Measurements from ENCODE around the gene OPRM1.
"Not testable (repeated sequence)": the region's sequence is repeated elsewhere in the genome, so short reads cannot be mapped to it uniquely, and the experiment has no call there.

The OPRM1 gene

DNA sequence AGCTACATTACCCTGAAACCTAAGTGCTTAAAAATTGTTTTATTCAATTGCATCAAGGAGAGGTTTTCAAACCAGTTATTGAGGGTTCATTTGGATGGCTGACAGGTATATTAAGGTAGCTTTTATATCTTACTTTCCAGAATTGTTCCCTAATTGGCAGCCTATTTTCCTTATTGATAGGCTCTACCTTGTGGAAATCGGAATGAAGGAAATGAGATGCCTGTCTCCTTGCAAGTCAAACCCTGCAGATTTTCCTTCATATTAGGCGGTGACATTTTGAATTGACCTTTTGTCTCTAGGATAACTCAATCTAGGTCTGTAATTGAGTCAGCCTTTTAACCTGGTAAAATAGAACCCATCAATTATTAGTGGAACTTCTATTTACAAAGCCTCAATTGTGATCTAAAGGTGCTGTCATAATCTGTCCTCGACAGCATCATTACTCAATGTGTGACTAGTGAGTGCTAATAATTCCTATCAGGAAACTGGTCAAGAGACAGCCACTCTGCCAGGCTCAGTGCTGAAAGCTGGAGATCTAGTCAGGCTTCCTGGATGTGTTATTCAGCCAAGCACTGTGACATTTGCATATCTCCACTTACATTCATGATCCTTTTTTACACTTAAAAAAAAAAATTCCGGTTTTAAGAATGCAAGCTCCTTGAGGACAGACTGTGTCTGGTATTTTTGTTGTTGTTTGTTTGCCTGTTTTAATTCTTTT, 20.1 kb downstream of the OPRM1 start:
- Mint-ChIP-seq H3K36me3 (ENCODE audit: low read depth) (no peaks in the 10 kb centered on the region), H3K9me3 (no peaks in the 10 kb centered on the region), H3K27ac (no peak overlapping the region), H3K27me3 (peaks cover 7% of the 10 kb centered on the region), H3K4me3 (no peak overlapping the region), H3K4me1 (ENCODE audit: low read depth) (no peaks in the 10 kb centered on the region)
- no peak for DNase-seq

DNA sequence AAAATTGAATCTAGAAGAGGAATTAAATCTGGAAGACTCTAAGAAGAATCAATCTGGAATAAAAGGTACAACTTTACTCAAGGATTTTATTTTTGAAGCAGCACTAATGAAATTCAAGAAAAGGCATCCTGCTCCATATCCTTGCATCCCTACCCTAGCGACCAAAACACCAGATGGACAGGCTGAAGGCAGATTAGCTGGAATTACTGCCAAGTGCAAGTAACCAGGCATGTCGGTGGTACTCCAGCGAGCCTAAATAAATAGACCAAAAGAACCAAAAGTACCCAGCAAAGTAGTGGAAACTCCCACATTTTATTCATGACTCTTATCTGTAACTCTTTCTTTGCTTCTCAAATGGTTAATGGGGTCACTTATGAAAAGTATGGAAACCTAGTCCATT, 21.0 kb downstream of the OPRM1 start:
- no peak overlapping the region for H3K27ac Mint-ChIP-seq
- H3K36me3 Mint-ChIP-seq (ENCODE audit: low read depth) = no peaks in the 10 kb centered on the region
- no peaks in the 10 kb centered on the region for H3K4me1 Mint-ChIP-seq (ENCODE audit: low read depth)
- peaks cover 7% of the 10 kb centered on the region for H3K27me3 Mint-ChIP-seq
- H3K4me3 Mint-ChIP-seq = no peak overlapping the region
- DNase-seq = no peak
- no peaks in the 10 kb centered on the region for H3K9me3 Mint-ChIP-seq

DNA sequence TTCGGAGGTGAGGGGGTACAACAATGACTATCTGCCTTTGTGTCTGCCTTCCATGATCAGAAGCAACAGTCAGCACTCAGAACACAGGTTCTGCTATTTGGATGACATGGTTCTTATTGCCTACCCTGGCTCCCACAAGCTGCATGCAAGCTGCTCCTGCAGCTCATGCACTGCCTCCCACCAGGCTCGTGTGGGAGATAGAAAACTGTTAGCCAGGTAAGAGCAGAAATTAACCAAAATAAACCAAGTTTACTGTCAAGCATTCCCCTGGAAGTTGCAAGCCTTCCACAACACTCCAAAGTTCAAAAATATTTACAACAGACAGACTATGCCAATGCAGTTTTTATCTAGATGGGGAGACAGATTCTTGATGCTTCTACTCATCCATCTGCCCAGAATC, 31.0 kb downstream of the OPRM1 start:
- Mint-ChIP-seq H3K27ac (no peak overlapping the region), H3K4me1 (ENCODE audit: low read depth) (no peaks in the 10 kb centered on the region), H3K9me3 (no peaks in the 10 kb centered on the region), H3K36me3 (ENCODE audit: low read depth) (no peaks in the 10 kb centered on the region), H3K4me3 (no peak overlapping the region), H3K27me3 (peaks cover 35% of the 10 kb centered on the region)
- no peak for DNase-seq

DNA sequence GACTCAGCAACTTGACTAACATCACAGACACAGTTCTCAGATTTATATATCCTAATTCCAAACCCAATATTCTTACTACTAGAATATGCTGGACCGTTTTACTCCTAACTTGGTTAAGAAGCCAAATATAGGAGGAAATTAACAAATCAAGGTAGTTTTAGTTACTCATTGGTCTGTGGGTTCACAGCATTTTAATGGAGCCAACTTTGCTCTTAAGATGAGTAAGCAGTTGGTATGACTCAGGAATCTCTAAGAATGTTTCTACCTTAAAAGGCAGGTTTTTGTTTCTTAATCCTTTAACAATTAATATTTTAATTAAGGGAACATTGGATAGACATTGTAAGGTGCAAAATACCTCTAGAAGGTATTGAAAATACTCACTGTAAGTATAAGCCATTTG, 31.6 kb downstream of the OPRM1 start:
- no peaks in the 10 kb centered on the region for H3K36me3 Mint-ChIP-seq (ENCODE audit: low read depth)
- no peaks in the 10 kb centered on the region for H3K9me3 Mint-ChIP-seq
- H3K4me3 Mint-ChIP-seq = no peak overlapping the region
- H3K27ac Mint-ChIP-seq = no peak overlapping the region
- no peaks in the 10 kb centered on the region for H3K4me1 Mint-ChIP-seq (ENCODE audit: low read depth)
- H3K27me3 Mint-ChIP-seq = peaks cover 36% of the 10 kb centered on the region
- DNase-seq = no peak

DNA sequence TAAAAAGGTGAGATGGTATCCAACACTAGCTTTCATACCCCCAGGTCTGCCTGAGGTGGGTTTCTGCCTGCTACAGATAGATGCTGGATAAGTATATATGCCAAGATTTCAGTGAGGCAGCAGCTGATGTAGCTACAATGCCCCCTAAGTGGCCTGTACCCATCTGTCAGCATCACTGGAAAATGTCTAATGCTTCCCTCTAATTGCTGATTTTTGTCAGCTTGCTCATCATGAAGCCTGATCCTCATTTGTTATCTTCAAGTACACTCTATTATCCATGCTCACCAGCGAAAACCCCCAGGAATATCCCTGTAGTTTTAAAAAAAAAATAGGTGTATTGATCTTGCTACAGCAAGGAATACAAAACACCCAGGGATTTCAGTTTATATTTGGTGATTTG, 32.2 kb downstream of the OPRM1 start:
- H3K27ac Mint-ChIP-seq = no peak overlapping the region
- no peak for DNase-seq
- no peaks in the 10 kb centered on the region for H3K4me1 Mint-ChIP-seq (ENCODE audit: low read depth)
- H3K27me3 Mint-ChIP-seq = peaks cover 36% of the 10 kb centered on the region
- no peaks in the 10 kb centered on the region for H3K36me3 Mint-ChIP-seq (ENCODE audit: low read depth)
- no peak overlapping the region for H3K4me3 Mint-ChIP-seq
- H3K9me3 Mint-ChIP-seq = no peaks in the 10 kb centered on the region

DNA sequence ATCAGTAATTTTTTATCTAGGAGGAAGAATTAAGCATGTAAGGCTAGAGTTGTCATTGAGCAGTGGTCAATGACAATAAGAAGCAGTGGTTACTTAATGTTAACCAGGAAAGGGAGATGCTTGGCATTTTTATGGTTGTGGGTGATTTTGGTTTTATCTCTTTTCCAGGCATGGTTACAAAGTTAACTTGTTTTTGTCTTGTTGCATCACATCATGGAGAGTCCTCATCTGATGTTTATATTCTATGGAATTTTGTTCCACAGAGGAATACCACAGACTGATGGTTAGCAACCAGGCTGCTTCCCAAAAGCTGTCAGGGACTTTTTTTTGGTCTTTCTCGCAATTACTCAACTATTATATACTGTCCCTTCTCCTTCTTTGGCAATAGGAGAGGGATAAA, 32.7 kb downstream of the OPRM1 start:
- Mint-ChIP-seq H3K9me3 (no peaks in the 10 kb centered on the region), H3K4me1 (ENCODE audit: low read depth) (no peaks in the 10 kb centered on the region), H3K27ac (no peak overlapping the region), H3K27me3 (peaks cover 40% of the 10 kb centered on the region), H3K36me3 (ENCODE audit: low read depth) (no peaks in the 10 kb centered on the region), H3K4me3 (no peak overlapping the region)
- DNase-seq = no peak

DNA sequence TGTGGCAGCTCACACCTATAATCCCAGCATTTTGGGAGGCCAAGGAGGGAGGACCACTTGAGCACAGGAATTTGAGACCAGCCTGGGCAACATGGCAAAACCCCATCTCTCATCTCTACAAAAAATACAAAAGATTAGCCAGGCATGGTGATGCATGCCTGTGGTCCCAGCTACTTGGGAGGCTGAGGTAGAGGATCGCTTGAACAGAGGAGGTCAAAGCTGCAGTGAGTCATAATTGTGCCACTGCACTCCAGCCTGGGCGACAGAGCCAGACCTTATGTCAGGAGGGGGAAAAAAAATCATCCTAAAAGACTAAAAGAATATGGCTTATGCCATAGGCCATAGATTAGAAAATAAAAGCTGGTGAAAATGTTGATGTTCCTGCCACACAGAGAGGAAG, 39.6 kb downstream of the OPRM1 start:
- not testable (repeated sequence) for H3K4me1 Mint-ChIP-seq (ENCODE audit: low read depth); H3K27ac Mint-ChIP-seq; H3K4me3 Mint-ChIP-seq; DNase-seq; H3K9me3 Mint-ChIP-seq; H3K36me3 Mint-ChIP-seq (ENCODE audit: low read depth)
- peaks cover 15% of the 10 kb centered on the region for H3K27me3 Mint-ChIP-seq

DNA sequence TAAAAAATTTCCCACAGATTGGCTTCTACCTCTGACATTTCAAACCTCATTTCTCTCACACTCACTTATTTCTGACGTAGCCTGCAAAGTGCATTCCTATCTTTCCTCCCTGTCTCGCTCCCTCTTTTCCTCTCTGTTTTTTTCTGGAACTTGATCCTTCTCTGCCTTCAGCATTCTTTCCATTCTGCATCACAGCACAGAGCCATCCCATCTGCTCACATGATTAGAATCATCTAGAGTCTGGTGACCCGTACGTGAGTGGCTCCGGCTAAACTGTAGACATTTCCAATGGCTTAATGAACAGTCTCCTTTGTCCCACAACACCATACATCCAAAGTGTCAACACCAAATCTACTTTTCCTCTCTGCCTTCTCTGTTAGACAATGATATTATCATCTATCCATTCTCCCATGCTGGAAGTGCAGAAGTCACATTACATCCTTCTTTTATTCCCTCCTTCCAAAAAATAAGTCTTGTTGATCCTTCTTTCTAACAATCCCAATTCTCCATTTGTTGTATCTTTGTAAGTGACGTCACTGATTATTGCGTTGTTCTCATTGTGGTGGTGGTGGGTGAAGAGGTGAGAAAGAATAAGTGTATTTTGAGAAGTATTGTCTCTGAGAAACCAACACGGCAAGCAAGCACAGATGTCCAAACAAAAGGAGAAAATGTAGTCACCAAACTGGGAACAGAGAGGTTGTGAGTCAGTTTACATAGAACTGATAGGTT, 41.6 kb downstream of the OPRM1 start:
- Mint-ChIP-seq H3K4me1 (ENCODE audit: low read depth) (no peaks in the 10 kb centered on the region), H3K27me3 (peaks cover 12% of the 10 kb centered on the region), H3K36me3 (ENCODE audit: low read depth) (no peaks in the 10 kb centered on the region), H3K9me3 (no peaks in the 10 kb centered on the region), H3K27ac (no peak overlapping the region), H3K4me3 (no peak overlapping the region)
- no peak for DNase-seq

DNA sequence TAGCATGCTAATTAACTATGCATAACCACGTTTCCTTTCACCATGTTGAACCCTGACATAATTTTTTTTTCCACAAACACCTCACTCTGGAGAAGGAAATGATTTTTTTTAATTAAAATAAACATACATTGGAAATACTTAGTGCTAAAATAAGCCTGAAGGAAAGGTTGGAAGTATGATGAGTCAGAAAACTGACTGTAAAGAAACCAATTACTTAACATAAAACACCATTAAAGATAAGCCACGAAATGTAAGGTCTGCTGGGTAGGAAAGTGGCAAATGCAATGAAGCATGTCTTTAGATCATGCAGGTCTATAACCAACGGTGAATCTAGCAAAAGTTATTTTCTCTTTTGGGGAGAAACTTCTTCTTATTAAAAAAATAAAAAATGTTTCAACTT, 47.5 kb downstream of the OPRM1 start:
- H3K4me1 Mint-ChIP-seq (ENCODE audit: low read depth) = no peaks in the 10 kb centered on the region
- H3K36me3 Mint-ChIP-seq (ENCODE audit: low read depth) = no peaks in the 10 kb centered on the region
- no peak overlapping the region for H3K27ac Mint-ChIP-seq
- no peak overlapping the region for H3K4me3 Mint-ChIP-seq
- DNase-seq = no peak
- no peaks in the 10 kb centered on the region for H3K9me3 Mint-ChIP-seq
- H3K27me3 Mint-ChIP-seq = no peaks in the 10 kb centered on the region

DNA sequence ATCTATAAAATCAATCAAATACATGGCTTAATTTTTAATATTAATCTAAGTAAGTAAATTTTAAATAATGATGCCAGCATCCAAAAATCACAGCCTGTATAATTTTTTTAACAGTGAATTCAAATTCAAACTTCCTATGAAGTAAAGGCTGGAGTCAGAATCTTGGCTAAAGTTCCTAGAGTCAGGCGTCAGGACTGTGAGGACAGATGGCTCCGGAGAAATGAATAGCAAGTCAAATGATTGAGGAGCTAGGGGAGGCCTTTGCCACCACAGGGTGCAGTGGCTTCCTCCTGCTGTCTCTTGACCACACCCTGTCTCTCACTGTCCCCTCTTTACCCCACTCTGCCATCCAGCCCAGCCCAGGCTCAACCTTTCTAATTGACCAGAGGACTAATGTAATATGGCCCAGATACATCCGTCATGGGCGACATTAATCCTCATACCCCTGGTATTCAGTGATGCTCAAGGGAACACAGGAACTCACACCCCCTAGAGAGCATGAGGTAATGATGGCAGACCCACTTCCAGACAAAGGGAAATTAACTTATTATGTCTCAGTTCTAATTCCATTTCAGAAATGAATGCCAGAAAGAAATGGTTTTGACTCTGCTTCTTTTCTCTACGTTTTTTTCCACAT, 53.4 kb downstream of the OPRM1 start:
- Mint-ChIP-seq H3K4me3 (no peak overlapping the region), H3K4me1 (ENCODE audit: low read depth) (no peaks in the 10 kb centered on the region), H3K36me3 (ENCODE audit: low read depth) (no peaks in the 10 kb centered on the region), H3K27me3 (peaks cover 2% of the 10 kb centered on the region), H3K9me3 (no peaks in the 10 kb centered on the region), H3K27ac (no peak overlapping the region)
- DNase-seq = no peak

DNA sequence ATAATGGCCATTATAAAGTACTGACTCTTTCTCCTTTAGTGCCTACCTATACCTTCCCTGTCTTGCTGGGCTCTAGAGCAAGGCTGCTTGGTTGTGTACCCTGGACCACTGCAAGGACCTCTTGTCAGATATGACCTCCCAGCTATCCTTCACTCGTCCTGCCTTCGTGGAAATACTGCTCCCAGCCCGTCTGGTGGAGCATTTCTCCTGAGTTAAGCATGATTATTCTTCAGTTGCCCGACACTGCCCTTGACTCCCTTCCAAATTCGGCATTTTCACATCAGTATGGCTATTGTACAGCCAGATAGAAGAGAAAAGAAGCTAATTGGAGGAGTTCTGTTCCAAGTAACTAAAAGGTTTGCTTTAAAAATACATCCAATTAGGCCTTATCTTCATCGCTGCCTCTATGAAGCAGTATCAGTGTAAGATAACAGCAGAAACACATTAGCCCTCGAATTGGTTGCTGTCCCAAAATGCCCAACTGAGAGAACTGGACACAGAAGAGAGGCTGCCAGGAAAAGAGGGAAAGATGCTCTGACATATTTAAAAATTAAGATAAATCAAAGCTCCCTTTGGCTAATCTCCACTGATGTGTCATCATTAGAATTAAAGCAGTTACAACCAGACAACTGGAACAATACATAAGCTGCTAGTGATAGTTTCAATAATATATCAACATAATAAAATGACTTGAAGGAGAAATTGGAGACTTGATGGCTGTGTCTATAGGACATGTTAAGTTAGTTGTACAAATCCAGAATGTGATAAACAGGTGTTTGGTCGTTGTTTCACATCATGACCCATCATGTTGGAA, 54.4 kb downstream of the OPRM1 start:
- Mint-ChIP-seq H3K36me3 (ENCODE audit: low read depth) (no peaks in the 10 kb centered on the region), H3K4me3 (no peak overlapping the region), H3K4me1 (ENCODE audit: low read depth) (no peaks in the 10 kb centered on the region), H3K27me3 (peaks cover 9% of the 10 kb centered on the region), H3K9me3 (no peaks in the 10 kb centered on the region), H3K27ac (no peak overlapping the region)
- DNase-seq = no peak

DNA sequence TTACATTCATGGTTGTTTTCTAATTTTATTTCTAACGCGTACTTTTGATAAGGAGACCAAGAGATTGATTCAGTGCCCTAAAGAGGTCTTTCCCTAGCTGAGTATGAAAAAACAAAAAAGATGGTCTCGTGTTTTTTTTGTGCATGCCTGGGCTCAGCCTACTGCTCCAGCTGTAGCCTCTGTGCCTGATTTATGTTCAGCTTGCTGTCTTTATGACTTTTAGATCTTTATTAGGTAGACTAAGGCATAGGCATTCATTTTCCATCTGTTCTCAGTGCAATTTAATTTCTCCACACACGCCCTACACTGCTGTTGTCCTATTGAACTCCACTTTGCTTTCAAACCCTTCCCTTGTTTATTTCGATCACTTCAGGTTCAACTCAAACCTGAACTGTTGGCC, 56.5 kb downstream of the OPRM1 start:
- Mint-ChIP-seq H3K4me3 (no peak overlapping the region), H3K27me3 (peaks cover 12% of the 10 kb centered on the region), H3K4me1 (ENCODE audit: low read depth) (no peaks in the 10 kb centered on the region), H3K36me3 (ENCODE audit: low read depth) (no peaks in the 10 kb centered on the region), H3K9me3 (no peaks in the 10 kb centered on the region), H3K27ac (no peak overlapping the region)
- DNase-seq = no peak

DNA sequence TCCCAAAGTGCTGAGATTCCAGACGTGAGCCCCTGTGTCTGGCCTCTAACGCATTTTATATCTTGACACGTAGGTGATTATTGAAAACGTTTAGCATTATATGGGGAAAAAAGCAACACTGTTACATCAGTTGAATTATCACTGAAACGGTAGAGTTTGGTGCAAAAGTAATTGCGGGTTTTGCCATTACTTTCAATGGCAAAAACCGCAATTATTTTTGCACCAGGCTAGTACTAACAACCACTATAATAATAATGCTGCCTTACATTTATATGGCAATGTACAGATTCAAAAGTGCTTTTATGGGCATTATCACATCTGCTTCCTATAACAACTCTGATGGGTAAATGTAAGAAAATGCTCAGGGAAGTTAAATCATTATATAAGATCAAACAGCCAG, 57.3 kb downstream of the OPRM1 start:
- Mint-ChIP-seq H3K27ac (no peak overlapping the region), H3K36me3 (ENCODE audit: low read depth) (no peaks in the 10 kb centered on the region)
- no peak for DNase-seq

DNA sequence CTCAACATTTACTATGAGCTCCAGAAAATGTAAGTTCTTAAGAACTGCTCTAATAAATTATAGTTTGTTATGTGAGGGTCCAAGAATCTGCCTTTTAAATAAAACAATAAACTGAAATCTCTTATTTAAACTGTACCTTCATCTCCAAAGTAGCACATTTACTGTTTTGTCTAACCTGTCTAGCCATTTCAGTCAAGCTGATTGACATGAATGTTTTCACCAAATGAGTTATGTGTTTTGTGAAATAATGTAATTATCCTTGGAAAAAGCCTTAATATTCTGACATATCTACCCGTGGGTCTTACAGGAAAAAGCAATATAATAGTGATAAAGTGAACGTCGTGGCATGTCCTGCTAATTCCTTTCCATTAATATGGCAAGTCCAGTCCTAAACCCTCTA, 57.8 kb downstream of the OPRM1 start:
- H3K36me3 Mint-ChIP-seq (ENCODE audit: low read depth) = no peaks in the 10 kb centered on the region
- H3K4me1 Mint-ChIP-seq (ENCODE audit: low read depth) = no peaks in the 10 kb centered on the region
- no peak overlapping the region for H3K4me3 Mint-ChIP-seq
- no peaks in the 10 kb centered on the region for H3K9me3 Mint-ChIP-seq
- no peak overlapping the region for H3K27ac Mint-ChIP-seq
- DNase-seq = no peak
- H3K27me3 Mint-ChIP-seq = peaks cover 17% of the 10 kb centered on the region

More for the DNA sequence above, 57.3 kb downstream of the OPRM1 start:
- H3K9me3 Mint-ChIP-seq = no peaks in the 10 kb centered on the region
- H3K4me3 Mint-ChIP-seq = no peak overlapping the region
- H3K4me1 Mint-ChIP-seq (ENCODE audit: low read depth) = no peaks in the 10 kb centered on the region
- peaks cover 15% of the 10 kb centered on the region for H3K27me3 Mint-ChIP-seq

Data from activated T-cell treated with anti-CD3 and anti-CD28 coated beads, Interleukin-2, amount 50 U/mL, for 24 hours (primary cell).